GM12878 (cell line): ENCODE measurements around the gene ANKRD34A. TPM values are rescaled to one million over a fixed set of nuclear protein-coding genes. Genes with fewer than 3 reads are reported as not detected.

ENCODE experiments used
- ATAC-seq: fragments of 200-7000 bp; cut with Tn5 transposase; 3 replicates; pipeline ENCODE4 v1.9.1; 2020; ENCODE audit warnings: mild to moderate bottlenecking, moderate library complexity
- BruUV-seq: library from RNA; stranded (reverse); fragments of 400-500 nt; replicated peaks from 2 replicates; lab custom pipeline; 2021; lab: Mats Ljungman, UMichigan
- CTCF ChIA-PET: fragments of 300-600 bp; sonication (Branson Sonifier 250); formaldehyde crosslinking; extraction: SDS; loops from one replicate; lab custom pipeline; 2021; ENCODE audit warnings: inconsistent platforms; lab: Yijun Ruan, JAX
- POLR2A ChIA-PET: fragments of 350-600 bp; formaldehyde crosslinking; extraction: SDS; loops from one replicate; lab custom pipeline; 2021; ENCODE audit warnings: inconsistent platforms; lab: Charles Lee
- RAD21 ChIA-PET: fragments of 300-600 bp; sonication (Branson Sonifier 250); formaldehyde crosslinking; loops from one replicate; lab custom pipeline; 2023; ENCODE audit warnings: antibody characterized with exemption; ENCODE audit not compliant: unreplicated experiment; lab: Charles Lee
- SMC1A ChIA-PET: fragments of 300-600 bp; sonication (Branson Sonifier 250); formaldehyde crosslinking; loops from one replicate; lab custom pipeline; 2023; ENCODE audit not compliant: unreplicated experiment, uncharacterized antibody; lab: Charles Lee
- DNase-seq: peaks from one replicate; pipeline ENCODE4 v3.0.0-alpha.2; 2011; ENCODE audit warnings: low read depth, low spot score
- FAIRE-seq: peaks from 3 replicates; lab custom pipeline; 2011; peaks lifted over from hg19 to GRCh38; lab: Jason Lieb, UNC
- H2AFZ ChIP-seq: 2 replicates; pipeline ENCODE4 v1.6.0; 2011; ENCODE audit warnings: low read depth, low read length, control low read depth; ENCODE audit not compliant: control insufficient read depth
- H3K27ac ChIP-seq: 2 replicates; pipeline ENCODE4 v1.5.1; 2011; ENCODE audit warnings: control low read depth; ENCODE audit not compliant: control insufficient read depth, insufficient read depth
- H3K27me3 ChIP-seq, 2 experiments: replicated peaks in 1 of 2; 2 replicates each; pipeline versions ENCODE4 v1.6.0 to v1.6.1; 2011; ENCODE audit warnings: low read length in 1 of 2; ENCODE audit not compliant: control insufficient read depth in 2 of 2, insufficient read depth in 2 of 2
- H3K36me3 ChIP-seq, 2 experiments: 2 replicates each; pipeline ENCODE4 v1.5.1; 2011; ENCODE audit warnings: low read length in 1 of 2; ENCODE audit not compliant: control insufficient read depth in 2 of 2, insufficient read depth in 2 of 2
- H3K4me1 ChIP-seq: 2 replicates; pipeline ENCODE4 v1.6.1; 2011; ENCODE audit warnings: mild to moderate bottlenecking, low read length, moderate library complexity, mixed read lengths; ENCODE audit not compliant: control insufficient read depth, insufficient read depth
- H3K4me2 ChIP-seq: 2 replicates; pipeline ENCODE4 v1.6.0; 2011; ENCODE audit warnings: control low read depth; ENCODE audit not compliant: control insufficient read depth, insufficient read depth
- H3K4me3 ChIP-seq: fragments of 200-600 bp; sonication (generic); 2 replicates; pipeline ENCODE4 v1.5.1; 2016
- H3K79me2 ChIP-seq: 2 replicates; pipeline ENCODE4 v1.6.0; 2011; ENCODE audit warnings: low read length; ENCODE audit not compliant: control insufficient read depth, insufficient read depth
- H3K9ac ChIP-seq: 2 replicates; pipeline ENCODE4 v1.8.0; 2011; ENCODE audit warnings: low read length, control low read depth, mixed read lengths; ENCODE audit not compliant: control insufficient read depth, insufficient read depth
- H3K9me3 ChIP-seq: replicated peaks from 3 replicates; pipeline ENCODE4 v1.5.1; 2011; ENCODE audit warnings: mild to moderate bottlenecking, low read length; ENCODE audit not compliant: control insufficient read depth, insufficient read depth
- H4K20me1 ChIP-seq: 2 replicates; pipeline ENCODE4 v1.6.0; 2011; ENCODE audit not compliant: control insufficient read depth, insufficient read depth
- CHD1 ChIP-seq: IDR thresholded peaks from 2 replicates; pipeline ENCODE4 v1.6.1; 2012; ENCODE audit warnings: low read depth, low read length, improper control_type of control experiment
- GATAD2B ChIP-seq: fragments of 450-650 bp; conservative IDR thresholded peaks from 2 replicates; pipeline ENCODE4 v1.6.1; 2017; ENCODE audit warnings: low read depth, mild to moderate bottlenecking, moderate library complexity
- MEF2A ChIP-seq: IDR thresholded peaks from 2 replicates; pipeline ENCODE4 v1.6.1; 2011; ENCODE audit warnings: low read depth, mild to moderate bottlenecking, low read length, moderate library complexity; ENCODE audit not compliant: insufficient read depth
- NFYA ChIP-seq: IDR thresholded peaks from 2 replicates; pipeline ENCODE4 v1.6.1; 2011; ENCODE audit warnings: low read depth, mild to moderate bottlenecking, low read length, improper control_type of control experiment, borderline replicate concordance
- NRF1 ChIP-seq: conservative IDR thresholded peaks from 2 replicates; pipeline ENCODE4 v1.6.1; 2011; ENCODE audit warnings: mild to moderate bottlenecking, low read depth, low read length, improper control_type of control experiment
- RAD51 ChIP-seq: fragments of 450-650 bp; IDR thresholded peaks from 2 replicates; pipeline ENCODE4 v1.6.1; 2016; ENCODE audit warnings: moderate library complexity, mild to moderate bottlenecking, inconsistent platforms
- SIX5 ChIP-seq: IDR thresholded peaks from 2 replicates; pipeline ENCODE4 v1.6.1; 2011; ENCODE audit warnings: mild to moderate bottlenecking, low read depth, low read length, moderate library complexity; ENCODE audit not compliant: severe bottlenecking
- SMARCA5 ChIP-seq: fragments of 450-650 bp; IDR thresholded peaks from 2 replicates; pipeline ENCODE4 v1.6.1; 2017; ENCODE audit warnings: mild to moderate bottlenecking
- YBX1 ChIP-seq: fragments of 450-650 bp; IDR thresholded peaks from 2 replicates; pipeline ENCODE4 v1.6.1; 2016; ENCODE audit warnings: antibody characterized with exemption
- ZNF274 ChIP-seq: IDR thresholded peaks from one replicate; pipeline ENCODE4 v1.8.0; 2011; ENCODE audit not compliant: insufficient read length, insufficient read depth
- WGBS: methylation state at CpG from one replicate; pipeline ENCODE4 v1.1.6; 2016; ENCODE audit warnings: low lambda C conversion rate; ENCODE audit not compliant: insufficient replicate concordance, insufficient coverage; ENCODE audit errors: missing lambda C conversion rate; 5-methylcytosine and 5-hydroxymethylcytosine counted together
- in situ Hi-C: fragments of 300-500 bp; cut with MboI; formaldehyde crosslinking; loops from 9 replicates; pipeline ENCODE4 v1.14.3; 2018; ENCODE audit warnings: mixed read lengths
- intact Hi-C: fragments of 100-400 bp; cut with micrococcal nuclease; formaldehyde crosslinking; loops from one replicate; pipeline ENCODE4 v1.14.2; 2022; ENCODE audit not compliant: unreplicated experiment
- polyA plus RNA-seq, 11 experiments: library from polyadenylated mRNA; depleted of rRNA in 4 of 11; unstranded in 6 of 11; stranded (reverse) in 5 of 11; fragments of >200 nt; fragmentation: Nextera tagmentation in 4 of 11; fragmentation: Illumina TruSeq in 1 of 11; extraction: Ambion mirVana in 4 of 11; extraction: Trizol in 1 of 11; gene quantifications; 1 replicate in 1 of 11; 2 replicates in 10 of 11; pipeline versions ENCODE4 v1.2.1 to v1.2.3, GENCODE V29; 2011 to 2016; ENCODE audit warnings: inconsistent platforms in 2 of 11, missing spikeins in 2 of 11, low read depth in 1 of 11
- total RNA-seq, 4 experiments: library from RNA; depleted of rRNA in 3 of 4; stranded (reverse); fragments of >200 nt in 3 of 4; fragmentation: Illumina TruSeq in 1 of 4; extraction: Trizol in 1 of 4; gene quantifications; 2 replicates each; pipeline versions ENCODE4 v1.2.1 to v1.2.3, GENCODE V29; 2013 to 2021
- TF ChIP-seq, protein P1 (sequence below): IDR thresholded peaks from 2 replicates; pipeline ENCODE4 v1.6.1; 2012; ENCODE audit warnings: improper control_type of control experiment, low read depth, low read length; ENCODE audit not compliant: insufficient replicate concordance
- TF ChIP-seq, protein P2 (sequence below): fragments of 450-650 bp; conservative IDR thresholded peaks from 2 replicates; pipeline ENCODE4 v1.6.1; 2017; ENCODE audit warnings: mild to moderate bottlenecking, moderate library complexity

ANKRD34A gene
- total and polyA plus RNA-seq, 10 of the 15 experiments (the other 5 are each of a cell fraction or from before 2014, with no cell fraction given) = 0.40 to 3.5 (median 1.6) TPM

DNA sequence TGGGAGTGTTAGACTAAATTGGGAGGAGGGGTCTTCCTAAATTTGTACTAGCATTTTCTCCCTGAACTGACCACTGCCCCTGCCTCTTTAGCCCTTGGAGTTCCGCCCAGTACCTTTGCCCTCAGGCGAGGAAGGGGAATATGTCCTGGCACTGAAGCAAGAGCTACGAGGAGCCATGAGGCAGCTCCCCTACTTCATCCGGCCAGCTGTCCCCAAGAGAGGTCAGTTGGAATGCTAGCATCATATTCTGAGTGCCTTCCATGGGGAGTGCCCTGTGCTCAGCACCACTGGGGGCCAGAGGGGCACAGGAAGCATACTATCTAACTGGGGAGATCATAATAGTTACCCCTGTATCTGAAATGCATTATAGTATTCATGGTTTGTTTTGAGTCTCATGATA lies 10.8 kb upstream of the ANKRD34A start (continued):
- TF ChIP-seq, protein P1, sequence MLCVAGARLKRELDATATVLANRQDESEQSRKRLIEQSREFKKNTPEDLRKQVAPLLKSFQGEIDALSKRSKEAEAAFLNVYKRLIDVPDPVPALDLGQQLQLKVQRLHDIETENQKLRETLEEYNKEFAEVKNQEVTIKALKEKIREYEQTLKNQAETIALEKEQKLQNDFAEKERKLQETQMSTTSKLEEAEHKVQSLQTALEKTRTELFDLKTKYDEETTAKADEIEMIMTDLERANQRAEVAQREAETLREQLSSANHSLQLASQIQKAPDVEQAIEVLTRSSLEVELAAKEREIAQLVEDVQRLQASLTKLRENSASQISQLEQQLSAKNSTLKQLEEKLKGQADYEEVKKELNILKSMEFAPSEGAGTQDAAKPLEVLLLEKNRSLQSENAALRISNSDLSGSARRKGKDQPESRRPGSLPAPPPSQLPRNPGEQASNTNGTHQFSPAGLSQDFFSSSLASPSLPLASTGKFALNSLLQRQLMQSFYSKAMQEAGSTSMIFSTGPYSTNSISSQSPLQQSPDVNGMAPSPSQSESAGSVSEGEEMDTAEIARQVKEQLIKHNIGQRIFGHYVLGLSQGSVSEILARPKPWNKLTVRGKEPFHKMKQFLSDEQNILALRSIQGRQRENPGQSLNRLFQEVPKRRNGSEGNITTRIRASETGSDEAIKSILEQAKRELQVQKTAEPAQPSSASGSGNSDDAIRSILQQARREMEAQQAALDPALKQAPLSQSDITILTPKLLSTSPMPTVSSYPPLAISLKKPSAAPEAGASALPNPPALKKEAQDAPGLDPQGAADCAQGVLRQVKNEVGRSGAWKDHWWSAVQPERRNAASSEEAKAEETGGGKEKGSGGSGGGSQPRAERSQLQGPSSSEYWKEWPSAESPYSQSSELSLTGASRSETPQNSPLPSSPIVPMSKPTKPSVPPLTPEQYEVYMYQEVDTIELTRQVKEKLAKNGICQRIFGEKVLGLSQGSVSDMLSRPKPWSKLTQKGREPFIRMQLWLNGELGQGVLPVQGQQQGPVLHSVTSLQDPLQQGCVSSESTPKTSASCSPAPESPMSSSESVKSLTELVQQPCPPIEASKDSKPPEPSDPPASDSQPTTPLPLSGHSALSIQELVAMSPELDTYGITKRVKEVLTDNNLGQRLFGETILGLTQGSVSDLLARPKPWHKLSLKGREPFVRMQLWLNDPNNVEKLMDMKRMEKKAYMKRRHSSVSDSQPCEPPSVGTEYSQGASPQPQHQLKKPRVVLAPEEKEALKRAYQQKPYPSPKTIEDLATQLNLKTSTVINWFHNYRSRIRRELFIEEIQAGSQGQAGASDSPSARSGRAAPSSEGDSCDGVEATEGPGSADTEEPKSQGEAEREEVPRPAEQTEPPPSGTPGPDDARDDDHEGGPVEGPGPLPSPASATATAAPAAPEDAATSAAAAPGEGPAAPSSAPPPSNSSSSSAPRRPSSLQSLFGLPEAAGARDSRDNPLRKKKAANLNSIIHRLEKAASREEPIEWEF = no peak
- TF ChIP-seq, all 136 proteins: peak for 0

DNA sequence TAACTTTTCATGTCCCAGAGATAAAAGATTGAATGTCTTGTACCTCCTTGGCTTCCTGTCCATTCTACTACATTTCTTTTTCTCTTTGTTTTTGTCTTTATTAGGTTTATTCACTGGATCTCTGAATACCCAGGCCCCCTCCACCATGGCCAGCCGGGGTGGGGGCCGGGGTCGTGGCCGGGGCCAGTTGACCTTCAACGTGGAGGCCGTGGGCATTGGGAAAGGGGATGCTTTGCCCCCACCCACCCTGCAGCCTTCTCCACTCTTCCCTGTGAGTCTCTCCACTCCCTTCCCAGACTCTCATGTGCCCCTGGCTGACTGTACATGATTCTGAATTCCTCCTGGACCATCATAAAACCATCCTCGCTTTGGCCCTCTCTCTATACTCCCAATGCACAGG lies 10.3 kb upstream of the ANKRD34A start:
- Histone ChIP-seq H3K79me2 (no peaks in the 10 kb centered on the region), H3K27ac (no peak overlapping the region), H2AFZ (no peak overlapping the region), H3K36me3 (no peaks in the 10 kb centered on the region), H3K4me1 (peaks cover 25% of the 10 kb centered on the region), H4K20me1 (no peaks in the 10 kb centered on the region), H3K4me2 (no peak overlapping the region), H3K4me3 (no peak overlapping the region), H3K9ac (no peak overlapping the region), H3K9me3 (no peaks in the 10 kb centered on the region), H3K27me3 (no peaks in the 10 kb centered on the region)
- DNase-seq (no peak), FAIRE-seq (no peak), ATAC-seq (no peak)
- RAD21 ChIA-PET = interaction anchor here (7.9 kb wide), 1 partner anchor 10 kb away, joined by 100 read pairs; the partner anchor contains the start of genes ANKRD34A and POLR3GL
- WGBS = 48% methylated on average over 7 of the region's 7 CpGs
- POLR2A ChIA-PET = interaction anchor here (6.5 kb wide), 1 partner anchor 11 kb away, joined by 102 read pairs; the partner anchor contains the start of genes ANKRD34A and POLR3GL
- SMC1A ChIA-PET = interaction anchor here (6.7 to 10.9 kb wide), 3 partner anchors 9 to 34 kb away, joined by 93 to 244 read pairs (median 180); partner anchors contain the start of genes ANKRD34A, POLR3GL and TXNIP
- BruUV-seq = no TSS peak
- CTCF ChIA-PET = interaction anchor here (8.5 kb wide), 1 partner anchor 36 kb away, joined by 361 read pairs; no protein-coding TSS in a partner anchor
- in situ Hi-C loops = loop anchor here (5.0 kb wide), 1 partner anchor 33 kb away; no protein-coding TSS in a partner anchor
- intact Hi-C loops = no loop called here
- TF ChIP-seq SIX5 = no peak
- no peak for TF ChIP-seq SMARCA5
- TF ChIP-seq NFYA = no peak
- TF ChIP-seq GATAD2B = no peak
- no peak for TF ChIP-seq CHD1
- no peak for TF ChIP-seq RAD51
- TF ChIP-seq, protein P2, sequence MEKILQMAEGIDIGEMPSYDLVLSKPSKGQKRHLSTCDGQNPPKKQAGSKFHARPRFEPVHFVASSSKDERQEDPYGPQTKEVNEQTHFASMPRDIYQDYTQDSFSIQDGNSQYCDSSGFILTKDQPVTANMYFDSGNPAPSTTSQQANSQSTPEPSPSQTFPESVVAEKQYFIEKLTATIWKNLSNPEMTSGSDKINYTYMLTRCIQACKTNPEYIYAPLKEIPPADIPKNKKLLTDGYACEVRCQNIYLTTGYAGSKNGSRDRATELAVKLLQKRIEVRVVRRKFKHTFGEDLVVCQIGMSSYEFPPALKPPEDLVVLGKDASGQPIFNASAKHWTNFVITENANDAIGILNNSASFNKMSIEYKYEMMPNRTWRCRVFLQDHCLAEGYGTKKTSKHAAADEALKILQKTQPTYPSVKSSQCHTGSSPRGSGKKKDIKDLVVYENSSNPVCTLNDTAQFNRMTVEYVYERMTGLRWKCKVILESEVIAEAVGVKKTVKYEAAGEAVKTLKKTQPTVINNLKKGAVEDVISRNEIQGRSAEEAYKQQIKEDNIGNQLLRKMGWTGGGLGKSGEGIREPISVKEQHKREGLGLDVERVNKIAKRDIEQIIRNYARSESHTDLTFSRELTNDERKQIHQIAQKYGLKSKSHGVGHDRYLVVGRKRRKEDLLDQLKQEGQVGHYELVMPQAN = no peak
- TF ChIP-seq ZNF274 = no peak
- no peak for TF ChIP-seq MEF2A
- no peak for TF ChIP-seq YBX1
- no peak for TF ChIP-seq NRF1
